Hematopoietic multipotent progenitor cell treated with erythropoietin and hydrocortisone succinate and interleukin-3 and kit ligand, for 17 days (in vitro differentiated cells): ENCODE results near the gene TDRD9.
A peak's percentile ranks its signal among the peaks of the same experiment; 100 is the strongest.

Source experiments
- DNase-seq: peaks from one replicate; pipeline ENCODE4 v3.0.0-alpha.2; 2015; ENCODE audit warnings: low spot score

The TDRD9 gene

DNA sequence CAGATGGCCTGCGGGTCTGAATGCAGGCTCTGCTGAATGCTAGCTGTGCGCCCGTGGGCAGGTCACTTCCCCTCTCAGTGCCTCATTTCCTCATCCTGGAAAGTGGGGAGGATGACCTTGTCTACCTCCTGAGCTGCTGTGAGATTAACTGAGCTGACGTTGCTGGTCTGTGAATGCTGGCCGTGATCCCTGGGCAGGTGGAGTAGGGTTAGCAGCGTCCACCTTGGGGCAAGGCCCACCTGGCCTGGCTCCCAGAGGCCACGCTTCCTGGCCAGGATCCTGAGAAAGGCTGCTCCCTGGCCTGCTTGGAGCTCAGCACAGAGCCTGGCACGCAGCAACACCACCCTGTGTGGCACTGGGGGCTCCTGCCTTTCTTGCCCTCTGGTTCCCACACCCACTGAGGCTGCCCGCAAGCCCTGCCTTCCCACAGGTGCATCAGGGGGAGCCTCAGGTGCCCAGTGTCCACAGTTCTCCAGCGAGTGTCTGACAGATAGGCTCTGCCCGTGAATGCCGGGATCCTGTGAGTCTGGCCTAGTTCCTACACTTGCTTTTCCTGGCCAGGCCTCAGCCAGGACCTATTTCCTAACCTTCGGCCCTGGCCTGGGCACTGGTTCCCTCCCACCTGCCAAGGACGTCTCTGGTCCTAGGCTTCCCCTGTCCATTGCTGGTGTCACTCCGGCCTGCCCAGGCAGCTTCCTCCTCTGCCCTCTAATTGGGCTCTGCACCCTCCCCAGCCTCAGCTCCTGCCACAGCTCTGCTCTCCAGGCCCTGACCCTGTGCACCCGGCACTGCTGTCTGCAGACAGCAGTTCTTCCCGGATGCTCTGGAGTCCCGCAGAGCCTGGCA, 37.2 kb upstream of the TDRD9 start:
- no peak for DNase-seq

GRCh38 chr14:103891667-103892215, 36.5 kb upstream of the TDRD9 start:
- DNase-seq: no peak

DNA sequence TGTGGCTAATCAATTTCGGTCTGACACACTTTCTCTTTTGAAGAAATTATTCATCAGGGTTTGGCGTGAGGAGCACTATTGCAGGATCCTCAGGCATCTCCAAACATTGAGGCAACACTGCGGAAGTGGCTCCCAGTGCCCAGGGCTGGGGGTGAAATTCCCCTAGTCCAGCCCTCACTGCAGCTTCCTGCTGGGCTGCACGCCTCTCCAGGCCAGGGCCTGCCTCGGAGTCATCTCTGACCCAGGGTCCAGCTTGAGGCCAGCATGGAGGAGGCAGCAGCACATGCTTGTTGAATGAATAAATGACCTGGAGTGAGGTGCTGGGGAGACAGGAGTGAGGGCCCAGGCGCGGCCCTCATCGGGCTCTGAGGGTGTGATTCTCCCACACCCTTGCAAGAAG, 36.0 kb upstream of the TDRD9 start:
- no peak for DNase-seq

DNA sequence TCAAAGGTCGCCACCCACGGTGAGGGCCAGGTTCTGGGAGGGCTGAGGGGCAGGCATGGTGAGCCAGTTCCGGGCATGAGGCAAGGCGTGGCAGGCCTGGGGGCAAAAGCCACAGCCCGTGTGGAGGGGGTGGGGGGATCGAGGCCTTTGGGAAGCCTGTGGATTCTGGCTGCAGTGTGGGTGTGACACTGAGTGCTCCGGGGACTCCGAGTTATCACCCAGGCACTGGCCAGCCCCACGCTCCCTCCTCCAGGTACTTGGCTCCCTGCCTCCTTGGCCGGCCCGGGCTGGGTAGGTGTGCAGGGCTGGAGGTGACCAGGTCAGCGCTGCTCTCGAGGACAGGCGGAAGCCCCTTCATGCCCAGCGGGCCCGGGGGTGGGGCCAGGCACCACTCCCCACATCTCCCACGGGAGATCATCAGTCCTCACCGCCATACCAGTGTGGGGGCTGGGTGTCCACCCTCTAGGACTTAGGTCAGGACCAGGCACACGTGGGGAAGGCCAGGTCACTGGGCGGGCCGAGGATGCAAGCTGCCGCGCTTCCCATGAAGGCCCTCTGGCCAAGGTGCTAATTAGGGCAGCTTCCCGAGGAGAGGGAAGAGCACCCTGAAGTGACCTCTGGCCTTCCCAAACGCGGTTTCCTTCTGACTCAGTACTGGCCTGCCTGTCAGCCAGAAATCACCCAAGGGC, 34.1 kb upstream of the TDRD9 start:
- no peak for DNase-seq

DNA sequence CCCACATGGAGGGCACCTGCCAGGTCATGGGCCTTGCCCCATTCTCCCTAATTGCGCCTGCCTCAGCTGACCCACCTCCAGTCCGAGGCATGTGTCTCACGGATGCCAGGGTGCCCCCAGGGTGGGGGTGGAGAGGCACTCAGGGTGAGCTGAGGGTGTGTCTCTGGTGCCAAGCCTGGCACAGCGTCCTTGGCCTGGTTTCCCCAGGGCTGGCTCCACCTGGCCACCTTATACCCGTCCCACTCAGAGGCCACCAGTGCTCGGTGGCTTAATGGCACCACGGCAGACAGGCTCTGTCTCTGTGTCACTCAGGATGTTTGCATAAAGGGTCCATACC, 33.6 kb upstream of the TDRD9 start:
- no peak for DNase-seq

DNA sequence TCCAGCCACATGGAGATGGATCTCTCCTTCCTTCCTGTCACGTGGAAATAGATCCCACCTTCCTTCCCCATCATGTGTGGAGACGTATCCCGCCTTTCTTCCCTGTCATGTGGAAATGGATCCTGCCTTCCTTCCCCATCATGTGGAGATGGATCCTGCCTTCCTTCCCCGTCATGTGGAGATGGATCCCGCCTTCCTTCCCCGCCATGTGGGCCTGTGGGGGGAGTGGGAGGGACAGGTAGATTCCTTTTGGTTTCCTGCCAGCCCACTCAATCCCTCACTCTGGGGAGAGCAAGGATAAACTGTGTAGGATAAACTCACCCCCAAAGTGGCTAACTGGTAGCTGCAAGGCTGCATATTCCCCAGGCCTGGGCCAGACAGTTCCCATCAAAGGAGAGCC, 31.7 kb upstream of the TDRD9 start:
- DNase-seq: no peak

GRCh38 chr14:103897075-103897947, 30.9 kb upstream of the TDRD9 start:
- DNase-seq: no peak

GRCh38 chr14:103898204-103898603, 30.1 kb upstream of the TDRD9 start:
- DNase-seq: no peak

- no peak for DNase-seq
Measured at GRCh38 chr14:103898711-103899110, 29.5 kb upstream of the TDRD9 start.

DNA sequence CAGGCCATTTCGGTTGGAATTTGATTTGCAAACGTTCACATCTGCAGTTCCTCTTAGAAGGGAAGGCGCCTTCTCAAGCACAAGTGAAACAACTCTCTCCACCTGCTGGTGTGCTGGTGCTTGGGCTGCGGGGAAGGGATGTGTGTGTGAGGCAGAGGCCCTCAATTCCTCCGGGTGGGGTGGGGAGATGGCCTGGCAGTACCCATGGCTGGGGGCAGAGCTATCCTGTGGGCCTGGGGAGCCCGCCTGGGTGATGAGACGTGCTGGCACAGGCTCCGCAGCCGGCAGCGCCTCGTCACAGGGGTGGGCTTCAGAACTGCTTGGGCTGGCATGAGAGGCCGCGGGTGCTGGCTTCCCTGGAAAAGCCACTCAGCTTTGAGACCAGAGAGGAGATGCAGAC, 28.9 kb upstream of the TDRD9 start:
- DNase-seq: no peak

GRCh38 chr14:103899833-103900232, 28.4 kb upstream of the TDRD9 start:
- no peak for DNase-seq

DNA sequence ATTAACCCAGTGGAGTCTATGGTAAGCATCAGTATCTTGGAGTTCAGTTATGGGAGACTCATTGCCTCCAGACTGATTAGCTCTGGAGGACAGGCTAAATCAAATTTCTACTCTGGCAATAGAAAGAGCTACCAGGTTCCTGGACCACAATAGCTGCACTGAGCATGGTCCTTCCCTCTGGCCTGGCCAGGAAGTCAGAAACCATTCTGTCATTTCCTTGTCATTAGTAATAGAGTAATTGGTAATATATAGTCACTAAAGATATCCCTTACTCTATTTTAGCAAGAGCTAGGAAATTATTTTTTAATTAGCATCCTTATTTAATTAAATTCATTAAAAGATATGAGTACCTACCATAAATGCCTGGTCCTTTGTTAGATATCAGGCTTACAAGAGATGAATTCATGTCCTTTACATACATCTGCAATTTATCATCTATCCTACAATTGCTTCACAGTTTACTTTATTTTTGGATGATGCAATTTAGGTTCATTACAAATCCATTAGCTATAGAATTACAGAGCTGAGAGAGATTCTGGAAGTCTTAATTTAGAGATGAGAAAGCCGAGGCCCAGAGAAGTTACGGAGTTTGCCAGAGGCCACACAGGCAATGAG, 23.7 kb upstream of the TDRD9 start:
- no peak for DNase-seq

DNA sequence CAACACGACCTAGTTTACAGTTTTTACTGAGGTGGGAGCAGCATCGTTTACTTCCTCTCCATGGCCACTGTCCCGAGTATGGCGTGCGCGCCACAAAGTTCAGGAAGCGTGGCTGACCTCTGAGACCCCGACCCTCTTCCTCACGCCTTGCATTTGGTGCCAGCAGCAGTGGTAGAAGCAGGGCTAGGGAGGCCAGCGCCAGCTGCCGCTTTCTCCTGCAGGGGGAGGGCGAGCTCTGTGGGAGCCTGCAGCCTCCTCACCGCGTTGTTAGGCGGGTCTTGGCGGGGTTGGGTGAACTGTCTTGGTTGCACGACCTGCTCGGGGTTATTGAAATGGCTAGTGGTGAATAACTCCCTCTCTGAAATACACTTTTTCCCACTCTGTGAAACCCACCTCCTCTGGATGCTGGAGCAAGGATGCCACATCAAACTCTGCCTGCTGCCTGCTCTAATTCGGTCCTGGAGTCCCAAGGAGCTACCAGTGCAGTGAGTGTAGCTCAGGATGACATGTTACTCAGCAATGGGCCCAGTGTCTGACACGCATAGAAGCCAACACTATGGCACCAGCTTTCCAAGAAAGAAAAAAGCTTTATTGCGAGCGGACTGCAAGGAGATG, 22.3 kb upstream of the TDRD9 start:
- no peak for DNase-seq

DNA sequence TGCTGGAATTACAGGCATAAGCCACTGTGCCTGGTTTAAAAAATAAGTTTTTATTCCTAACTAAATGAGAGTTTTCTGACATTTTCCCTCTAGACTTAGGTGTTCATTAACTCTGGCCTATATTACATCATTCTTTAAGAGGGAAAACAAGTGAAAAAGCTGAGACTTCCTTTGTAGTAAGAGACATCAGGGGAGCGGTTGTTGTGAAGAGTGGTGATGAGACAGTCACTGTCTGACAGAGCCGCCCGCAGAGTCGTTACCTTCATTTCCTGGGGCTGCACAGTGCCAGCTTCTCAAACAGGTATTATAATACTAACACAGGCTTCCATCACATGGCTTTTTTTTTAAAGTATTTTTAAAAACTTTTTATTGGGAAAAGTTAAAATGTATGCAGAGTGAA, 19.7 kb upstream of the TDRD9 start:
- DNase-seq: no peak

DNA sequence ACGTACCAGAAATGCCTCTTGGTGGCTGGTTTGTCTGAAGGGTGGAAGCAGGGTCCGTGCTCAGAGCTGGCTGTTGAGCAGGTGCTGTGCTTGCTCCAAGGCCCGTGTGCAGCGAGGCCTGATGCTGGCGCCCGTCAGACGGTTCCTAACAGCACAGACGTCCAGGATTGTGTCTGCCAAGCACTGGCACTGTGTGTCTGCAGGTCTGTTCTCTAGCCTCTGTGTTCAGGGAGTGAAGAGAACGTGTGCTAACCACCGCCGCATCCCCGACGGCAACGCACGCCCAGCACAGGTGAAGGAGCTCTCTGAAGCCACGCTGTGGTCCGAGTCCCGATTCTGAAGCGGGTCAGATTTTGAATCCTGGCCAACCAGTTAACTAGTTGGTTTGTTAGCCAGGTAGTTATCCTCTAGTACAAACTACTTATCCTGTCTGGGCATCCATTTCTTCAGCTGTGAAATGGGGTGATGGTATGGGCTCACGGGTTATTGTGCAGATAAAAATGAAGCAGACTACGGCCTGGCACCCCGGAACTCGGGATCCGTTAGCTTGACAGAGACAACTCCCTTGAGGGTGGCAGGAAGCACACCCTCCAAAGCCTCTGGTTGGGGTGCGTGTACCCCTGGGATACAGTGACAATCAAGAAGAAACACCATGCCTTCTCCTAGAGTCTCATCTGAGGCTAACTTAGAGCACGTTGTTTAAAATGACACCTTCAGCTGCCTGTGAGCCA, 18.6 kb upstream of the TDRD9 start:
- DNase-seq: no peak

DNA sequence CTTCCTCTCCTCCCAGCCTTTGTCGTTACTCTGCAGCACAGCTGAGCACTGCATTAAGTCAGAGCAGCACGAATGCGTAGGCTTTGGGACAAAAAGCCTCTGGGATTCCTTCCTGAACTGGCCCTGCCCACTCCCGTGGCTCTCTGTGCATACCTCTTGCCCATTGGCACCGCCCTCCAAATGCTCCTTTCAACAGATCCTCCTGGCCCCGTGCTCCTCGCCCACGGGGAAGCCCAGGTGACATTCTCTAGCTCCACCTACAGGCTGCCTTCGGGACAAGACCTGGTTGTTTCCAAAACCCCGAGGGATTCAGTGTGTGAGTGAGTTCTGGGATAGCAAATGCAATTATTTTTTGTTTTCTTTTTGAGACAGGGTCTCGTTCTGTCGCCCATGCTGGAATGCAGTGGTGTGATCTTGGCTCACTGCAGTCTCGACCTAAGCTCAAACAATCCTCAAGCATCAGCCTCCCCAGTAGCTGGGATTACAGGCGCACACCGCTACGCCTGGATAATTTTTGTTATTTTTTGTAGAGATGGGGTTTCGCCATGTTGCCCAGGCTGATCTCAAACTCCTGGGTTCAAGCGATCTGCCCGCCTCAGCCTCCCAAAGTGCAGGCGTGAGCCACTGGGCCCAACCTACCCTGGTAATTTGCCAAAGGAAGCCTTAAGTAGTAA, 17.9 kb upstream of the TDRD9 start:
- DNase-seq: peak; percentile 75

- no peak for DNase-seq
Measured at GRCh38 chr14:103910984-103911383, 17.3 kb upstream of the TDRD9 start.

- no peak for DNase-seq
Measured at GRCh38 chr14:103915616-103916015, 12.6 kb upstream of the TDRD9 start.

DNA sequence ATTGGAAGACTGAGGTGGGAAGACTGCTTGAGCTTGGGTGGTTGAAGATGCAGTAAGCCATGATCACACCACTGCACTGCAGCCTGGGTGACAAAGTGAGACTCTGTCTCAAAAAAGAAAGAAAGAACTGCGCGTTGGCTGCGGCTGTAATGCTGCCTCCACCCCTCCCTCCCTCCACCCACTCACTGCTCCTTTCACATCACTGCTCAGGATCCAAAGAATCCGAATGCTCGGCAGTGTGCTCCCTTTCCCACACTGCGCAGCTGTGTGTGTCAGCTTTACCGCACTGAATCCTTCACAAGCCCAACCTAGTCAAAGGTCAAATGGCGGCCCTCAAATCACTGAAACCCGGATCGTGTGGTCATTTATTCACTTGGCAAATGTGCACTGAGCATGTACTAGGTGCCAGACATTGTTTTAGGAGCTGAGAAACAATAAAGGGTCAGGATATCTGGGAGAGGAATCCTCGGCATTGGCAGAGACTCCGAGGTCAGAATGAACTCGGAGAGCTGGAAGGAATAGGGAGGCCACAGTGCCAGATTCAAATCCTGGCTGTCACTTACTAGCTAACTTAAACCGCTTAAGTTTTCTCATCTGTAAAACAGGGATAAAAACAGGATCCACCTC, 11.5 kb upstream of the TDRD9 start:
- no peak for DNase-seq
